GM12873 (cell line): ENCODE results near the gene PCK1.

Experiments used
- CTCF ChIP-seq: IDR thresholded peaks from 2 replicates; pipeline ENCODE4 v1.5.1; 2012; ENCODE audit warnings: low read depth, mild to moderate bottlenecking, moderate library complexity, low read length, control low read depth; ENCODE audit not compliant: insufficient read depth; ENCODE audit errors: missing control alignments

PCK1 gene

GRCh38 chr20:57539889-57540288 is 21.0 kb upstream of the PCK1 start:
- TF ChIP-seq CTCF: no peak

- TF ChIP-seq CTCF: no peak
Measured at GRCh38 chr20:57540890-57541580, 19.9 kb upstream of the PCK1 start.

GRCh38 chr20:57543754-57544153 is 17.2 kb upstream of the PCK1 start:
- TF ChIP-seq CTCF: no peak

- TF ChIP-seq CTCF: no peak
Measured at GRCh38 chr20:57544838-57545564, 15.9 kb upstream of the PCK1 start.

- TF ChIP-seq CTCF: no peak
Measured at GRCh38 chr20:57545927-57546662, 14.8 kb upstream of the PCK1 start.

- no peak for TF ChIP-seq CTCF
Measured at GRCh38 chr20:57546956-57547649, 13.8 kb upstream of the PCK1 start.
